ENCODE data around the gene KIAA1328.

Gene KIAA1328

GRCh38 chr18:37124516-37124915, 295.6 kb downstream of the KIAA1328 start:
- TF ChIP-seq CTCF (IDR thresholded peaks at IDR 0.05; ENCODE audit: low read depth, low read length), result no peak
- H3K4me3 ChIP-seq (ENCODE audit: low read depth, low read length), result no peak overlapping the region

- TF ChIP-seq CTCF (IDR thresholded peaks at IDR 0.05; ENCODE audit: low read depth, low read length), result no peak
Observed at GRCh38 chr18:37135177-37135576, 306.2 kb downstream of the KIAA1328 start.

GRCh38 chr18:37138456-37138855, 309.5 kb downstream of the KIAA1328 start:
- no peak overlapping the region for H3K4me3 ChIP-seq (ENCODE audit: low read depth, low read length)
- TF ChIP-seq CTCF (IDR thresholded peaks at IDR 0.05; ENCODE audit: low read depth, low read length), result no peak

More at GRCh38 chr18:37135177-37135576, 306.2 kb downstream of the KIAA1328 start:
- no peak overlapping the region for H3K4me3 ChIP-seq (ENCODE audit: low read depth, low read length)

- TF ChIP-seq CTCF (IDR thresholded peaks at IDR 0.05; ENCODE audit: low read depth, low read length), result no peak
- no peak overlapping the region for H3K4me3 ChIP-seq (ENCODE audit: low read depth, low read length)
Observed at GRCh38 chr18:37139876-37140275, 310.9 kb downstream of the KIAA1328 start.

- no peak for TF ChIP-seq CTCF (IDR thresholded peaks at IDR 0.05; ENCODE audit: low read depth, low read length)
- no peak overlapping the region for H3K4me3 ChIP-seq (ENCODE audit: low read depth, low read length)
Observed at GRCh38 chr18:37144921-37145320, 316.0 kb downstream of the KIAA1328 start.

GRCh38 chr18:37156330-37156942, 327.5 kb downstream of the KIAA1328 start:
- no peak for TF ChIP-seq CTCF (IDR thresholded peaks at IDR 0.05; ENCODE audit: low read depth, low read length)
- no peak overlapping the region for H3K4me3 ChIP-seq (ENCODE audit: low read depth, low read length)

GRCh38 chr18:37160038-37160820, 331.3 kb downstream of the KIAA1328 start:
- TF ChIP-seq CTCF (IDR thresholded peaks at IDR 0.05; ENCODE audit: low read depth, low read length), result no peak
- H3K4me3 ChIP-seq (ENCODE audit: low read depth, low read length), result no peak overlapping the region

All from WI38 (cell line).